Colonic mucosa (tissue), 4 donors: Measurements from ENCODE around the gene YARS1. TPM values are rescaled to one million over a fixed set of nuclear protein-coding genes. Genes with fewer than 3 reads are reported as not detected.

Experiments used
- DNase-seq: peaks from one replicate; pipeline ENCODE4 v3.0.0-alpha.2; 2020
- H3K27ac ChIP-seq: fragments of 200-600 bp; one replicate; pipeline ENCODE4 v1.8.0; 2021
- H3K27me3 ChIP-seq: fragments of 200-600 bp; one replicate; pipeline ENCODE4 v1.8.0; 2021
- H3K36me3 ChIP-seq: fragments of 200-600 bp; one replicate; pipeline ENCODE4 v1.8.0; 2021
- H3K4me1 ChIP-seq: fragments of 200-600 bp; one replicate; pipeline ENCODE4 v1.8.0; 2021; ENCODE audit warnings: mild to moderate bottlenecking
- H3K4me3 ChIP-seq: fragments of 200-600 bp; one replicate; pipeline ENCODE4 v1.8.0; 2021
- H3K9ac ChIP-seq, 2 donors: one replicate each; pipeline ENCODE4 v1.7.0; 2013; ENCODE audit warnings: control low read depth in 2 of 2, low read depth in 2 of 2, low read length in 2 of 2
- H3K9me3 ChIP-seq: fragments of 200-600 bp; one replicate; pipeline ENCODE4 v1.8.0; 2021
- intact Hi-C: fragments of 100-400 bp; cut with DNase I; formaldehyde crosslinking; loops from one replicate; pipeline ENCODE4 v1.14.1; 2022
- total RNA-seq, 2 donors: library from RNA; stranded (reverse); fragmentation: NEBNext Ultra II Directional in 1 of 2; extraction: Animal tissue kit (Norgen Biotek cat#: 25700) in 1 of 2; gene quantifications; one replicate each; pipeline ENCODE4 v1.2.1, GENCODE V29; 2021
- TF ChIP-seq, protein P1 (sequence below): fragments of 200-600 bp; IDR thresholded peaks from one replicate; pipeline ENCODE4 v1.8.0; 2022; ENCODE audit warnings: antibody characterized with exemption, mild to moderate bottlenecking
- donor health status: healthy.
- donor health status: DM: no; HTN: no; CAD: no.
- donor health status: DM: no; HTN: no; CAD: no.

Gene YARS1
- total RNA-seq, 2 donors from 2014 or later = 60.2 to 116 TPM

GRCh38 chr1:32855861-32856617 lies 38.9 kb upstream of the YARS1 start:
- no peak overlapping the region for H3K27ac ChIP-seq
- intact Hi-C loops = no loop called here
- no peaks in the 10 kb centered on the region for H3K27me3 ChIP-seq
- H3K36me3 ChIP-seq = no peaks in the 10 kb centered on the region
- TF ChIP-seq, protein P1, sequence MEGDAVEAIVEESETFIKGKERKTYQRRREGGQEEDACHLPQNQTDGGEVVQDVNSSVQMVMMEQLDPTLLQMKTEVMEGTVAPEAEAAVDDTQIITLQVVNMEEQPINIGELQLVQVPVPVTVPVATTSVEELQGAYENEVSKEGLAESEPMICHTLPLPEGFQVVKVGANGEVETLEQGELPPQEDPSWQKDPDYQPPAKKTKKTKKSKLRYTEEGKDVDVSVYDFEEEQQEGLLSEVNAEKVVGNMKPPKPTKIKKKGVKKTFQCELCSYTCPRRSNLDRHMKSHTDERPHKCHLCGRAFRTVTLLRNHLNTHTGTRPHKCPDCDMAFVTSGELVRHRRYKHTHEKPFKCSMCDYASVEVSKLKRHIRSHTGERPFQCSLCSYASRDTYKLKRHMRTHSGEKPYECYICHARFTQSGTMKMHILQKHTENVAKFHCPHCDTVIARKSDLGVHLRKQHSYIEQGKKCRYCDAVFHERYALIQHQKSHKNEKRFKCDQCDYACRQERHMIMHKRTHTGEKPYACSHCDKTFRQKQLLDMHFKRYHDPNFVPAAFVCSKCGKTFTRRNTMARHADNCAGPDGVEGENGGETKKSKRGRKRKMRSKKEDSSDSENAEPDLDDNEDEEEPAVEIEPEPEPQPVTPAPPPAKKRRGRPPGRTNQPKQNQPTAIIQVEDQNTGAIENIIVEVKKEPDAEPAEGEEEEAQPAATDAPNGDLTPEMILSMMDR = no peak
- H3K4me3 ChIP-seq = no peak overlapping the region
- H3K9me3 ChIP-seq = no peaks in the 10 kb centered on the region
- no peaks in the 10 kb centered on the region for H3K4me1 ChIP-seq
- no peak overlapping the region for H3K9ac ChIP-seq
- DNase-seq = no peak

- H3K9ac ChIP-seq = no peak overlapping the region
- DNase-seq = no peak
- H3K4me3 ChIP-seq = no peak overlapping the region
- H3K27me3 ChIP-seq = no peaks in the 10 kb centered on the region
- H3K27ac ChIP-seq = no peak overlapping the region
- no peaks in the 10 kb centered on the region for H3K36me3 ChIP-seq
- intact Hi-C loops = no loop called here
- no peaks in the 10 kb centered on the region for H3K9me3 ChIP-seq
- TF ChIP-seq, protein P1 = no peak
- no peaks in the 10 kb centered on the region for H3K4me1 ChIP-seq
Observed at GRCh38 chr1:32848354-32849063, 31.4 kb upstream of the YARS1 start.

GRCh38 chr1:32831878-32832277 lies 14.7 kb upstream of the YARS1 start:
- Histone ChIP-seq H3K9me3 (no peaks in the 10 kb centered on the region), H3K27me3 (no peaks in the 10 kb centered on the region), H3K4me3 (no peak overlapping the region), H3K27ac (no peak overlapping the region), H3K4me1 (no peaks in the 10 kb centered on the region), H3K9ac (no peak overlapping the region), H3K36me3 (peaks cover 9% of the 10 kb centered on the region)
- intact Hi-C loops = no loop called here
- TF ChIP-seq, protein P1 = no peak
- DNase-seq = no peak

DNA sequence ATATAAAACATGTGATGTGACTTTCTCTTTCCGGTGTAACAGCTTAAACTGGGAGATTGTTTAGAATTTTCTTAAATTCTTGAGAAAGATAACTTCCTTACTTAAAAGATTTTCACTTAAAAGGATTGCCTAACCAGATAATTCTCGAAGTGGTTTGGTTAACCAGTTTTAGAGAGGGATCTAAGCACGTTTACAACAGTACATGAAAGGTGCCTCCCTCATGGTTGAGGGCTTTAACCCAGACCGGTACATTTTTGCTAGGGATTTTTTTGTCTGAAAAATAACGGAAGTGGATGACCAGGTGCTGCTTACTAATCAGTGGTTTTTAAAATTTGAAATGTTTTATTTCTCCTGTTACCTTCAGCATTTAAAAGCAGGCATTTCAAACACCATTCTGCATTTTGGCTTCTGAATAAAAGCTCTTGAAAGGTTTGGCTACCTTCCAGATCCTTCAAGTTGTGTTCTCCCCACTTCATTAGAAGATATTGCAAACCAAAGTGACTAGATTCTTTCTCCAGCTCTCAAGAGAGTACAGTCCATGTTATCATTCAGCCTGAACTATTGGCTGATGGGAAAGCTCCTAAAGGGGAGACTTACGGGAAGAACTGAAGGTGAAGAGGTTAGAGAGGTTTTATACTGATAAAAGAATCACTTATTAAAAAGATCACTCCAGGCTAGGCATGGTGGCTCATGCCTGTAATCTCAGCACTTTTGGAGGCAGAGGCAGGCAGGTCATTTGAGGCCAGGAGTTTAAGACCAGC lies 13.1 kb upstream of the YARS1 start:
- intact Hi-C loops = no loop called here
- TF ChIP-seq, protein P1 = no peak
- Histone ChIP-seq H3K27me3 (no peaks in the 10 kb centered on the region), H3K9ac (no peak overlapping the region), H3K36me3 (peaks cover 7% of the 10 kb centered on the region), H3K4me1 (no peaks in the 10 kb centered on the region), H3K27ac (no peak overlapping the region), H3K9me3 (no peaks in the 10 kb centered on the region), H3K4me3 (no peak overlapping the region)
- DNase-seq = no peak

DNA sequence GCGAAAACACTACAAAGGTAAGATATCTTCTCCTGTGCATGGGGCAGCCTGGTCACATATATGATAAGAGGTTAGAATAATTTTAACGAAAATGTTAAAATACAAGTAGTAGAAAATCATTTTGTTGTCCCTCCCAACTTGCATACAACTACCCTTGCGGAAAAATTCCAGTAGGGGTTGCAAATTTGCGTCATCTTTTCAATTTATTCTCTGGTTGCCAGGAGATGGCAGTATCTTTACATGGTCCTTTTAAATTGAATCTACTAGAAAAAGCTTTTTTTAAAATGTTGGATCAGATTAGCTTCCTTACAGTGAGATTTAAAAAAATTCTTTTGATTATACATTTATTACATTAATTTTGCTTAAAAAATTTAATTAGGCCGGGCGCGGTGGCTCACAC lies 11.2 kb upstream of the YARS1 start:
- DNase-seq = no peak
- Histone ChIP-seq H3K27me3 (no peaks in the 10 kb centered on the region), H3K9ac (no peak overlapping the region), H3K9me3 (no peaks in the 10 kb centered on the region), H3K4me1 (no peaks in the 10 kb centered on the region), H3K4me3 (no peak overlapping the region), H3K27ac (no peak overlapping the region), H3K36me3 (peaks cover 7% of the 10 kb centered on the region)
- TF ChIP-seq, protein P1 = no peak
- intact Hi-C loops = loop anchor here (10.0 kb wide), 1 partner anchor 46 kb away; the partner anchor contains the start of gene FNDC5
